ENCODE measurements around the gene TUFM. TPM values are rescaled to one million over a fixed set of nuclear protein-coding genes. Genes with fewer than 3 reads are reported as not detected.

Gene TUFM
- total and polyA plus RNA-seq, 2 of the 8 experiments (the other 6 are each of a cell fraction or from before 2014, with no cell fraction given): 216 to 249 TPM

- Histone ChIP-seq H3K9me3 (ENCODE audit: insufficient read depth in 2 of 2, low read depth in 1 of 2, low read length in 1 of 2) (no peaks in the 10 kb centered on the region), H3K56ac (replicated peaks; ENCODE audit: insufficient read length, low read depth, low read length) (peak within 1 kb of the TSS; percentile 8), H3K18ac (ENCODE audit: extremely low read depth, low read length) (0 out of 2 replicates have a peak within 1 kb of the TSS, but pooled peaks have one; percentile 71), H2BK20ac (ENCODE audit: low read length) (no peak within 1 kb of the TSS), H3K79me2 (ENCODE audit: control insufficient read depth in 1 of 2, insufficient read depth in 2 of 2, low read length in 2 of 2) (no peaks in the 10 kb centered on the region), H3K27ac (ENCODE audit: low read depth, low read length) (no peak within 1 kb of the TSS), H3K14ac (ENCODE audit: insufficient read length) (peak within 1 kb of the TSS; percentile 18), H2BK12ac (ENCODE audit: low read depth, low read length) (no peak within 1 kb of the TSS), H4K5ac (ENCODE audit: insufficient read length, low read depth, low read length) (peak within 1 kb of the TSS; percentile 25), H2AK5ac (ENCODE audit: low read depth, low read length) (no peak within 1 kb of the TSS), H3K4me1 (replicated peaks in 1 of 4; ENCODE audit: control insufficient read depth in 3 of 4, insufficient read depth in 4 of 4, low read length in 3 of 4) (peaks cover 0 to 37% (median 26%) of the 10 kb centered on the region in 4 experiments; a peak in 6 of 7 replicates), H2BK15ac (ENCODE audit: low read length) (no peak within 1 kb of the TSS), H3K4me2 (ENCODE audit: insufficient read depth in 1 of 2, low read depth in 2 of 2, low read length in 2 of 2) (peak within 1 kb of the TSS; percentile 78 to 84), H3K4ac (replicated peaks; ENCODE audit: insufficient read length, low read depth, low read length) (no peak within 1 kb of the TSS), H2AFZ (ENCODE audit: low read length) (no peak within 1 kb of the TSS), H3K4me3 (ENCODE audit: extremely low read depth in 1 of 4, insufficient read depth in 2 of 4, low read depth in 3 of 4, low read length in 4 of 4) (peak within 1 kb of the TSS; percentile 61 to 78 (median 68)), H3K9ac (replicated peaks in 1 of 4; ENCODE audit: extremely low read depth in 1 of 4, low read depth in 3 of 4, low read length in 3 of 4) (peak within 1 kb of the TSS; percentile 69 to 77 (median 72)), H4K8ac (ENCODE audit: extremely low read depth, insufficient read depth, low read length) (peak within 1 kb of the TSS; percentile 35; the same call in 1 of the 2 replicates), H3K36me3 (ENCODE audit: control insufficient read depth in 2 of 4, insufficient read depth in 4 of 4, low read length in 3 of 4) (peaks cover 0 to 2% (median 0%) of the 10 kb centered on the region in 4 experiments; a peak in 2 of 8 replicates), H2BK5ac (ENCODE audit: low read depth, low read length) (no peak within 1 kb of the TSS), H4K91ac (replicated peaks; ENCODE audit: insufficient read length, low read length) (peak within 1 kb of the TSS; percentile 59), H2BK120ac (replicated peaks; ENCODE audit: low read depth, low read length) (no peak within 1 kb of the TSS), H3K79me1 (ENCODE audit: low read depth, low read length) (no peaks in the 10 kb centered on the region; the same call in none of the 2 replicates), H3K27me3 (replicated peaks in 1 of 4; ENCODE audit: control insufficient read depth in 3 of 4, extremely low read depth in 1 of 4, insufficient read depth in 3 of 4, low read length in 3 of 4) (peaks cover 0 to 8% (median 7%) of the 10 kb centered on the region in 4 experiments; a peak in 2 of 7 replicates), H3K23ac (ENCODE audit: insufficient read length) (no peak within 1 kb of the TSS), H3K23me2 (ENCODE audit: low read depth, low read length) (peaks cover 13% of the 10 kb centered on the region), H4K20me1 (replicated peaks in 1 of 2; ENCODE audit: control insufficient read depth in 1 of 2, insufficient read depth in 2 of 2, low read length in 2 of 2) (peaks cover 2 to 5% of the 10 kb centered on the region in 2 experiments)
- FAIRE-seq (no peak), DNase-seq (ENCODE audit: low read depth in 1 of 2, low spot score in 2 of 2) (no peak)
- ChIA-PET CTCF (ENCODE audit: partially characterized antibody) (interaction anchor here (0.9 to 2.7 kb wide), 4 partner anchors 9 to 66 kb away, joined by 3 to 18 read pairs (median 4); no protein-coding TSS in a partner anchor), POLR2A (ENCODE audit: partially characterized antibody) (interaction anchor here (0.7 to 13.3 kb wide), 12 partner anchors 8 to 95 kb away, joined by 3 to 164 read pairs (median 6); partner anchors contain the start of genes ATXN2L, RABEP2, SH2B1 and TUFM)
- 83% methylated on average over 21 of the region's 25 CpGs; no CpG with 5 or more reads in 1 of the 2 experiments for WGBS, 2 experiments (ENCODE audit: extremely low coverage in 1 of 2, insufficient coverage in 1 of 2, insufficient read length in 1 of 2, insufficient replicate concordance in 2 of 2, low coverage in 1 of 2, low lambda C conversion rate in 2 of 2, missing lambda C conversion rate in 1 of 2)
- TF ChIP-seq RFX5 (IDR thresholded peaks at IDR 0.05; ENCODE audit: borderline replicate concordance, low read depth, low read length): no peak
- no peak for TF ChIP-seq BRCA1 (IDR thresholded peaks at IDR 0.05; ENCODE audit: low read depth, low read length)
- TF ChIP-seq TEAD4 (IDR thresholded peaks at IDR 0.05; ENCODE audit: low read depth, low read length): no peak
- TF ChIP-seq MAFK (IDR thresholded peaks at IDR 0.05; ENCODE audit: low read depth, low read length): no peak
- no peak for TF ChIP-seq CHD1 (IDR thresholded peaks at IDR 0.05; ENCODE audit: low read depth, low read length)
- TF ChIP-seq SP2 (IDR thresholded peaks at IDR 0.05; ENCODE audit: low read length): no peak
- TF ChIP-seq SIRT6 (IDR thresholded peaks at IDR 0.05; ENCODE audit: low read length): no peak
- TF ChIP-seq EGR1 (IDR thresholded peaks at IDR 0.05; ENCODE audit: borderline replicate concordance, low read depth, low read length): no peak
- TF ChIP-seq SUZ12 (IDR thresholded peaks at IDR 0.05; ENCODE audit: low read length): no peak
- no peak for TF ChIP-seq ZNF274 (IDR thresholded peaks at IDR 0.05; ENCODE audit: borderline replicate concordance, extremely low read depth, low read length)
- TF ChIP-seq SP1 (IDR thresholded peaks at IDR 0.05; ENCODE audit: low read depth, low read length): no peak
- TF ChIP-seq YY1 (IDR thresholded peaks at IDR 0.05; ENCODE audit: low read depth, low read length): no peak
Measured at GRCh38 chr16:28878083-28878926, 32.2 kb upstream of the TUFM start, which contains the start of gene ATP2A1. ATP2A1 (plus strand) TSS chr16:28878488; CDS start chr16:28878672, 184 bp downstream.

Data from H1 (cell line).